ENCODE data around the gene SFT2D1.
"Not testable (repeated sequence)": the region's sequence is repeated elsewhere in the genome, so short reads cannot be mapped to it uniquely, and the experiment has no call there.

SFT2D1 gene

DNA sequence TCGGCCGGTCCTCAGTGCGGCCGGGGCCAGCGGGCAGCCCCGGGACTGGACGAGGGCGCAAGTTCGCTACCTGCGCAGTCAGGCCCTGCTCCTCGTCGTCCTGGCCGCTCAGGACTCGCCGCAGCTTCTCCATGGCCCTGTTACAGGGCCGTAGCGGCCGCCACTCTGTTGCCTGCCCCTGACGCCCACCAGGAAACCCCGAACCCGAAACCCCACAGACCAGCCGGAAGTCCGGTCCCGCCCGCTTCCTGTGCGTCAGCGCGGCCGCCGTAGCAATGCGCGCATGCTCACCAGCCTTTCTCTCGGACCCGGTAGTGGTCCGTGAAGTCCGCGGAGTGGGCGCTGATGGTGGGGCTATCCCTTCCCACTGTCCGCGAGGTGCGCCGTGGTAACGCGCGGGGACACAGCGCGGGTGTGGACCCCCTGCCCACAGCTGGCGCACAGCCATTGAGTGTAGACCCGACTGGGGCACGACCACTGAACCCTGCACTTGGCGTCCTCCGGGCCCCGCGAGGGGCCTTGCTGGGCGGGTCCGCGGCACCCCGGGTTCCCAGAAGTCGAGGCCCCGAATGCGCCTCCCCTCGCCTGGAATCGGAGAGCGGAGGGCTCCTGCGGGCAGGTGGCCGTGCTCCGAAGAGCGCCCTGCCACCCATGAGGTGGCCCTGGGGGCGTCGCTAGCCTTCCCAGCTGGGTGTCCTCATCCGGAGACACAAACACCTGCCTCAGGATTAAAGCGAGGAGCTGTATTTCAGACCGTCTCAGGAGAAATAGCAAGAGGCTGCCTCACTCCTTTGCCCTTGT lies at the start of gene SFT2D1:
Gene SFT2D1 (minus strand): TSS at position 197 of the 801 bp plus-strand sequence. CDS start 64 bp downstream, at position 133.
- DNase-seq = peak; percentile 71

DNA sequence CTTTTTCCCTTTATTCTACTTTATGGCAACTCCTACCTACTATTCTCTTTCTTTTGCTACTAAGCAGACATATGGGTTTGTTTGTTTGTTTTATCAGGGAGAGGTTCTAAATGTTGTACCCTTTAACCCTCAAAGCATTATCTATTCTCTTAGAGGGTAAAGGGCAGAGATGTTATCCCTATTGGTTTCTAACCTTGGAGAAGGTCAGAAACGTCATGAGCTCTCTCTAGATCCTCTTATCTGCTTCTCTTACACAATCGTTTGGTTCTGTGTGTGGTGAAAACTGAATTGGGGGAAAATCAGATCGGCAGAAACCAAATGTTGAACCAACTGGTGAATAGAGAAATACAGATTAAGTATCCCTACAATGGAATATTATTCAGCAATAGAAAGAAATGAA lies 46.8 kb upstream of the SFT2D1 start:
- no peak for DNase-seq

DNA sequence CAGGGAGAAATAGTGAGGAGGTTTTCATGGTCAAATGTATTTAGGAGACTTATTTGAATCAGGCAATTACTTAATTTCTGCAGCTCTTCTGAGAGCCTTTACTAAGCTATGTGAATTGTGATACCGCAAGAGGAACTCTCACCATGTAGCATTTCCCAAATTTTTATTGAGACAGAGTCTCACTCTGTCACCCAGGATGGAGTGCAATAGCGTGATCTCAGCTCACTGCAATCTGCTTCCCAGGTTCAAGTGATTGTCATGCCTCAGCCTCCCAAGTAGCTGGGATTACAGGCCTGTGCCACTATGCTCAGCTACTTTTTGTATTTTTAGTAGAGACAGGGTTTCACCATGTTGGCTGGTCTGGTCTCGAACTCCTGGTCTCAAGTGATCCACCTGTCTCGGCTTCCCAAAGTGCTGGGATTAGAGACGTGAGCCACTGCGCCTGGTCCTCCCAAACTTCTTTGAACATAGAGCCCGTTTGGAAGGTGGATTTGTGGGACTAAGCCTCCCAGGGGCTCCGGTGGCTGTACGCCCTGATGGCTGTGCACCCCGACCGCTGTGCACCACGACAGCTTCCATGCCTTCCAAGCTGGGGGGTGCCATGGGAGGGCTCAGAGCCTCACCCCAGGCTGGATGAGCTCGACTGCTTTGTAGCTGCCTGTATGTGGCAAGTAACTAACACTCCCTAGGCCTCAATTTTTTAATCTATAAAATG lies 46.1 kb upstream of the SFT2D1 start:
- no peak for DNase-seq

DNA sequence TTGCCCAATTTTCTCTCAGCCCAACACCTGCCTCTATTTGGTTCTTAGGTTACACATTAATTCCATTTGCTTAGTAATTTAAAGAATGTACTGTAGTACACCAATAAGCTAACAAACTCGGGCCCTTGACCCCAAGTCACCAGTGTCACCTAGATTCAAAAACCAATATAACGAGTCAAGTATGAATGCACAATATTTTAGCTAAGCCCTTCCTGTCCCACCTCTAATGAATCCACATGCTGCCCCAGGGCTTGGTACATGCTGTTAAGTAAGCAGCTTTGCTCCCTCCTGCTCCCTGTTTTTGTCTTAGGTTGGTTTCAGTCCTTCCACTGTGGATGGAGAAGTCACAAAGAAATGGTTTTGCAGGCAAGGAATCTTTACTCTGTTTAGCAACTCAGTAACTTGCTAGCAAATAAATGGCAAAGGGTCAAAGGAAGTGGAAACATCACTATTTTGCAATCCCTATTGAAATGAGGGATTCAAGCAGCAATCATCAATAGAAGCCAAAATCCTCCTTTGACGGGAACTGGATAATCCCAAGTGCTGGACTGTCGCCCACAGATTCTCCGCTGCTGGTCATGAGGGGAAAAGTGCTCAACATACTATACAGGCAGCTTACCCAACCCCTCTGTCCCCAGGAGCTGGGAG lies 45.4 kb upstream of the SFT2D1 start:
- DNase-seq = no peak

DNA sequence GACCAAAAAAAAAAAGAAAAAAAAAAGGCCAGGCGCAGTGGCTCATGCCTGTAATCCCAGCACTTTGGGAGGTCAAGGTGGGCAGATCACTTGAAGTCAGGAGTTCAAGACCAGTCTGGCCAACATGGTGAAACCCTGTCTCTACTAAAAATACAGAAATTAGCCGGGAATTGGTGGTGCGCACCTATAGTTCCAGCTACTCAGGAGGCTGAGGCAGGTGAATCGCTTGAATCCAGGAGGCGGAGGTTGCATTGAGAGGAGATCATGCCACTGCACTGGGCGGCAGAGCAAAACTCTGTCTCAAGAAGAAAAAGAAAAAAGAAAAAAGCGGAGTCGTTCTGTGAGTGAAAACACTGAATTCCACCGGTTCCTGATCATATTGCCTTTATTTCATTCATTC lies 44.8 kb upstream of the SFT2D1 start:
- not testable (repeated sequence) for DNase-seq

DNA sequence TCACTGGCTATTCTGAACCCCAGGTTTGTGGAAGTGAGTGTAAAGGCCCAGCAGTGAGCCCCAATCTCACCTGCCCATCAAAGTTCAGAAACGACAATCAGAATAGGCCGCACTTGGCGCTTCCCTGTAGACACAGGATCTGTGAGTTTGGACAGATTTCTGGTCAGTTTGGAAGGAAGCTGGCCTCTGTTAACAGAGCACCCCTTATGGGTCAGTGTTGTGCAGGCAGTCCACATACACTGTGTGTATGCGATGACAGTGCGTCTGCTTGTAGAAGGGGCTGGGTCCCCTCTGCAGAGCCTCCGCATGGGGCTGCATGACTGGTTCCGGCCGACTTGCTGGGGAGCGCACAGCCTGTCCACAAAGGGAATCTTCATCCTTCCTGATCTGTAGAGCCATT lies 43.8 kb upstream of the SFT2D1 start:
- DNase-seq = no peak

DNA sequence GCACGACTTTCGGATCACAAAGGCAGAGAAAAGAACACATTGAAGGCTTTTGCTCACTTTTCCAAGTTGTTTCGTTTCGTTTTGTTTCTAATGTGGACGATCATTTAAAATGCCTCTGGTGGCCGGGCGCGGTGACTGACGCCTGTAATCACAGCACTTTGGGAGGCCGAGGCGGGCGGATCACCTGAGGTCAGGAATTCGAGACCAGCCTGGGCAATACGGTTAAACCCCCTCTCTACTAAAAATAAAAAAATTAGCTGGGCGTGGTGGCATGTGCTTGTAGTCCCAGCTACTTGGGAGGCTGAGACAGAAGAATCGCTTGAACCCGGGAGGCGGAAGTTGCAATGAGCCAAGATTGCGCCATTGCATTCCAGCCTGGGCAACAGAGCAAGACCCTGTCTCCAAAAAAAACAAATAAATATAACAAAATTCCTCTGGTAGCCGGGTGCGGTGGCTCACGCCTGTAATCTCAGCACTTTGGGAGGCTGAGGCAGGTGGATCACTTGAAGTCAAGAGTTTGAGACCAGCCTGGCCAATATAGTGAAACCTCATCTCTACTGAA lies 41.5 kb upstream of the SFT2D1 start:
- DNase-seq = peak; percentile 34

DNA sequence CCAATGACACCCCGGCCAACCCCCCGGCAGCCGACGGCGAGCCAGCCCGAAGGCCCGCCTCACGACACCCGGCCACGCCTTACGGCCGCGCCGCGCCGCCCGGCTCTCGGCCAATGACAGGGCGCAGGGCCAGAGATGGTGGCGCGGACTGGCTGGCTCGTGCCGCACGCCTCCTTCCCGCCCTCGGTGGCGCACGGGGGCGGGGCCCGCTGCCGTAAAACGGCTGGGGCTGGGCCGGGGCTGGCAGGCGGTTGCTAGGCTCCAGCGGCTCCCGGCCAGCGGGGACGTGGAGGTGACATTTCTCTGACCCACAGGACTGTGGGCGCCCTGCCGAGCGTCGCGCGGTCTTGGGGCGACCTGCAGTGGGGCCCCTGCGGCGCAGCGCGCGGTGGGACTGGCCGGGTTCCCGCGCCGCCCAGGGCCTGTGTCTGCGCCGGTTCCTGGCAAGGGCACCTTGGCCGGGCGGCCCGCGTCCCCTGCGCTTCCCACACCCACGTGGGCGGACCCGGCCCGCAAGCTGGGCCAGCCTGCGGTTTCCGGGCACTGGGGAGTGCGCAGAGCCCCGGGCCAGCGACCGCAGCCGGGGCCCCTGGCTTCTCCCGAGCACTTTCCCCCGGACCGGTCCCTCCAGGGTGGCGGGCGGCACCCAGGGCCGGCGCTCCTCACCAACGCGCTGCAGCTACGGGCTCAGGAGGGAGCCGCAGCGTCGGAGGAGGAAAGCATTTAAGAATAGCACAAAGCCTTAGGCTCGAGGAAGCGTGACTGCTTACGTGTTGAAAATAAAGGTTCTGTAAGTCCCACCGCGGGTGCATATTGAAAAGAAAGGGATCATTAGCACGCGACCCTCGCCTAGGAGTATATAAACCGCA lies 40.8 kb upstream of the SFT2D1 start, which contains the start of gene MPC1:
Gene MPC1 (minus strand): TSS at position 8 of the 869 bp plus-strand sequence. CDS start 64 bp downstream, outside the sequence.
- peak; percentile 93 for DNase-seq

DNA sequence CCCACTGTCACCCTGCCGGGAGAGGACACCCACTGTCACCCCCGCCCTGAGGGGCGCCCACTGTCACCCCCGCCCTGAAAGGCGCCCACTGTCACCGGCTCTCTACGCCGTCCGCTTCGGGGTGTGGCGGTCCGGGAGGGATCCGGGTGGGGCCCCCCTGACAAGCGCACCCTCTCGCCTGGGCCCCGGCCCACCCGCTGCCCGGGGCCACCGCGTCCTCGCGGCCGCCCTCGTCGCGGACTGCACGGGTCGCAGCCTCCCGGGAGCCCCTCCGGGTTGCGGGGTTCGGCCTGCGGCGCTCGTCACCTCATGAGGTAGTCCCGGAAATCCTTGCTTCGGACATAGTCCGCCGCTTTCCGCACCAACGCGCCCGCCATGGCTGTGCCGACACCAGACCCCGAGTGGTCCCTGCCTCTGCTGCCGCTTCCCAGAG lies 40.2 kb upstream of the SFT2D1 start:
- no peak for DNase-seq

DNA sequence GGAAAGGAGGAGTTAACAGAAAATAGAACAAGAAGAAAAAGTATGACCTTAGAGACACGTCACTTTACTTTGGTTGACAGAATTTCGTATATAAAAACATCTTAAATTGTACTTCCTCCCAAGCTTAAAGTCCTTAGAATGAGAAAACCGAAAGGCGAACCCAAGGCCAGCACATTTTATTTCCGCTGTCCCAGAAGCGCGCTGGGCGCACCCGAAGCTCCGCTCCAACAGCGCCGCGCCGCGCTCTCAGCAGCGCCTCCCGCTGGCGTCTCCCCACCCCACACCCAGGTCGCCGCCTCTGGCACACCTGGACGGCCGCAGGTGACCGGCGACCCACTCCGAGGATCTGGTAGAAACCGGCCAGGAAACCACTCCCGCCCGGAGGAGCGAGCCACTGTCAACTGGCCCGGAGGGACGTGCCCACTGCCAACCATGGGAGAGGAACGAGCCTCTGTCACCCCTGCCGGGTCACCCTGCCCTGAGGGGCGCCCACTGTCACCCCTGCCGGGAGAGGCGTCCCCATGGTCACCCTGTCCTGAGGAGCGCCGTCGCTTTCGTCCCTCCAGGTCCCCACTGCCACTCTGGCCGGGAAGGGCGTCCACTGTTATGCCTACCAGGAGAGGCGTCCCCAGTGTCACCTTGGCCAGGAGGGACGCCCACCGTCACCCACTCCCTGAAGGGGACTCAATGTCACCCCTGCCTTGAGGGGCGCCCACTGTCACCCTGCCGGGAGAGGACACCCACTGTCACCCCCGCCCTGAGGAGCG lies 39.6 kb upstream of the SFT2D1 start:
- DNase-seq = peak; percentile 66

DNA sequence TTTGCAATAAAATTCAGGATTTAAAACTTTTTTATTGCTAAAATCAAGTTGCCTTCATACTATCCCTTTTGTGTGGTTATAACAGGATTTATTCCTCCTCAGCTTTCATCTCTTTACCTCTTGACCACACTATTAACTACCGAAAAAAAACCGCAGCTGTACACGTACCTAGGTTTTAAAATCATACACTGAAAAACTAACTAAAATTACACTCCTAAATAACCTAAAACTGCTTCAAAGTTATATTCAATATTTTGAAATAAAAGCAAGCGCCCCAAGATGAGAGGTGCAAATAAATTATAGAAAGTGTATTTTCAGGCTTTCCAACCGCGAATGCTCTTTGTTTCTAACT lies 39.0 kb upstream of the SFT2D1 start:
- no peak for DNase-seq

DNA sequence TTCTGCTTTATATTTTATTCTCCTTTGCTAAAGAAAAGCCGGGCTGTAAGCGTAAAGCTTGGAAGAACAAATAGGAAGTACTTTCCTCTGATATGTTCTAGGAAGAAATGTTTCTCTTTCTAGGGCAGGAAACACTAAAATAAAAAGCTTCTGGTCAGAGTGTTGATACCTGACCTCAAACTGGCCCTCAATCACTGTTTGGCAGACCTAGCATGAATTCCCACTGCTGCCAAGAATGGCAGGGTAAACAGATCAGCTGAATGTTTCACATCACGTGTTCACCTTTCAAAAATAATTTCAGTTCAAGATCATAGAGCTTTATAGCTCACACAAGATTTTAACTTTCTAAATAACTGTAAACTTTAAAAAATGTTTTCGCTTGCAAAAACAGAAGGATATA lies 37.5 kb upstream of the SFT2D1 start:
- no peak for DNase-seq

DNA sequence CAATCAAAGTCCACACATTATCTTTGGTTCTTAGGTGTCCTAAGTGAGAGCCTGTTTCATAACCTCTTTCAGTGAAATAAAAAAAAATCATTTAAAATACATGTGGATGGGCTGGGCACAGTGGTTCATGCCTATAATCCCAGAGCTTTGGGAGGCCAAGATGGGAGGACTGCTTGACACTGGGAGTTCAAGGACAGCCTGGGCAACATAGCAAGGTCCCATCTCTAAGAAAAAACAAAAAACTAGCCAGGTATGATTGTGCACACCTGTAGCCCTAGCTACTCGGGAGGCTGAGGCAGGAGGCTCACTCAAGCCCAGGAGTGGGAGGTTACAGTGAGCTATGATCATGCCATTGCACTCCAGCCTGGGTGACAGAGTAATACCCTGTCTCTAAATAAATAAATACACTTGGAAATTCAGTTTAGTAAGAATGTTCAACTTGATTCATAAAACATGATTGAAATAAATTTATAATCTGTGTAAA lies 36.8 kb upstream of the SFT2D1 start:
- no peak for DNase-seq

DNA sequence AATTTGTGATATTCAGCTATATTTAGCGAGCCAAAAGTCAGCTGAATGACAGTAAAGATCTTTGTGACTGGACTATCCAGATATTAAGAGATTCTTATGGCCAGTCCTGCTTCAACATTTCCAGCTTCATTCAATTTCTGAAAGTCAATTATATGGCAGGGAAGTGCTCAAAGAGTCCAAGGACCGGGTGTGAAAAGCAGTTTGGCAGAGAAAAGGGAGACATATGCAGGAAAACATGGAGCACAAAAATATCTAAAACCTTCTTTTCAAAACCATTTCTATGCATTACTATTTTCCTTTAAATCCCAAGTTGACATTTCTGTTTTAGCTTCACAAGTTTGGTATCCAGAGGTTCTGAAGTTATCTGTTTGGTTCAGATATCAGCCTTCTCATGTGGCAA lies 35.4 kb upstream of the SFT2D1 start:
- no peak for DNase-seq

DNA sequence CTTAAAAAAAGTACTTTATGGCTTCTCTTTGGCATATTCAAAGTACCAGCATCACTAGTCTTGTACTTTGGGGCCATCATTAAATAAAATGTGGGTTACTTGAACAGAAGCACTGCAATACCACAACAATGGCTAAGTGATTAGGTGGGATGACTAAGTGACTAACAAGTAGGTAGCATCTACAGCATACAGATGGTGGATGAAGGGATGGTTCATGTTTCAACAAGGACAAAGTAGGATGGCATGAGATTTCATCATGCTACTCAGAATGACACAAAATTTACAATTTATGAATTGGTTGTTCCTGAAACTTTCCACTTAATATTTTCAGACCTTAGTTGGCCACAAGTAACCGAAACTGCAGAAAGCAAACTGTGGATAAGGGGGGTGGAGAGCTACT lies 32.7 kb upstream of the SFT2D1 start:
- DNase-seq = no peak

DNA sequence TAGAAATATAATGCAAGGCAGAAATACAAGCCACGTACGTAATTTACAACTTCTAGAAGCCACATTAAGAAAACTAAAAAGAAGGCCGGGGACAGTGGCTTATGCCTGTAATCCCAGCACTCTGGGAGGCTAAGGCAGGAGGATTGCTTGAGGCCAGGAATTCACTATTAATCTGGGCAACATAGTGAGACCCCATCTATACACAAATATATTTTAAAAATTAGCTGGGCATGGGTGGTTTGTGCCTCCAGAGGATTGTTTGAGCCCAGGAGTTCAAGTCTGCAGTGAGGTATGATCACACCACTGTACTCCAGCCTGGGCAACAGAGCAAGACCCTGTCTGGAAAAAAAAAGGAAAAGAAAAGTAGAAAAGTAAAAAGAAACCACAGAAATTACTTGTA lies 28.1 kb upstream of the SFT2D1 start:
- no peak for DNase-seq

DNA sequence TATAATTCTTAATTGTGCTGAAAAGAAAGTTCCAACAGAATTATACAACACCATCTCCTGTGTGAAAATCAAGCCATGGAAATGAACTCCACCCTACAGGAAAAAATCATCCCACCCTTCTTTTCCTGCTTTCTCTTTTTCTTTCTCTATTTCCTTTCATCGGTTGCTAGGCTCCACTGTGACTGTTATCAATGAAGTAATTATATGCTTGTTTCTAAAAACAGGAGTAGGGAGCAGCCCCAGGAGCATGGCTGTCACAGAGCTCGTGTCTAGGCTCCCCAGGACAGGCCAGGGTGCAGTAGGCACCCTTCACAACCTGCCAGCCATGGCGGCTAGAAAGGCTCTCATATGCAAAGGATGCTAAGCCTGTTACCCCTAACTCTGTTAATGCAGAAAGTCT lies 27.4 kb upstream of the SFT2D1 start:
- no peak for DNase-seq

DNA sequence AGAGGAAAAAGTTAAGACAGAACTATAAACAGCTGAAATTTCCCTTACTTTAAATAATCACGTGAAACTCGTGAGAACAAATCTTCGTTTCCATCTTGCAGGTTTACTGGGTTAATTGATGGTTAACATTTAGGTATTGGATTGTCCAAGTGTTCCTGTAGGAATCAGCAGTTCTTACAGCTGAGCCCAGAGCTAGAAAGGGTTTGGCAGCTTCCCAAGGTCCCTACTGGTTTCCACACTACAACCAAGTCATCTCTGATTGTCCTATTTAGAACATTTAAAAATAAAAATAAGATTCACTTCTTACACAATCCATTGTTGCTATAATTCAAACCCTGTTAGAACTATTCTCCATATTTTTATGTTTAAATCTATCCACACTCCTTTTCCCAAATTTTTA lies 24.6 kb upstream of the SFT2D1 start:
- no peak for DNase-seq

DNA sequence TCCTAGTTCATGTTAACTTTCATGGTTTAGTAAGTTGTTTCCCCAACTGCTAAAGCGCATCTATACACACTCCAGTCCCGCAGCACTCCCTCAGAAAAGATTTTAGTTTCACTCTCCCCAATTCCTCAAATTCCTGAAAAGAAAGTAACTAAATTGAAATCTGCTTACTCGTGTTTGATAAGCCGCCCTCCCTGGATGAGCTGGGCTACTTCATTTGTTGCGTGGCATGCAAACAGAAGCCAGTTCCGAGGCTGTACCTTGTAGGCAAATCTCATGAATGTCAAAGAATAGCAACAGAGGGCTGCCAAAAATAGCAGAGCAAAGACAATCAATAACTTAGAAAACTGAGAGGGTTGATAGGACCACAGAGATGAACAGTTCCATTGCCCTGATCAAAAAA lies 23.5 kb upstream of the SFT2D1 start:
- no peak for DNase-seq

DNA sequence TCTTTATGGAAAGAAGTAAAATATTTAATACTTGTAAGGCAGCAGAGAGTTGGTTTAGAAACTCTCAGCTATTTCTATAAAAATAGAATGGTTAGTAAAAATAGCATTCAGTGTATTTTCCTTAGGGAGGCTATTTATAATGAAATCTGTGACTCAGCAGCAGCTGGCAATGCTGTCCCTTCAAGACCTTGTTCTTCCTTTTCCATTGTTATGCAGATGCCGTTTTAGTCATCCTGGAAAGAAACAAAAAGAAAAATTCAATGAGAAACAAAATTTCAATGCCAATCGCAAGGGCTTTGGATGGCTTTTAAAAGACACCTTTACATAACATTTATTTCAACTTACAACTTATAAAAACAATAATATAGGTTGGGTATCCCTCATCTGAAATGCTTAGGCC lies 22.9 kb upstream of the SFT2D1 start:
- no peak for DNase-seq

DNA sequence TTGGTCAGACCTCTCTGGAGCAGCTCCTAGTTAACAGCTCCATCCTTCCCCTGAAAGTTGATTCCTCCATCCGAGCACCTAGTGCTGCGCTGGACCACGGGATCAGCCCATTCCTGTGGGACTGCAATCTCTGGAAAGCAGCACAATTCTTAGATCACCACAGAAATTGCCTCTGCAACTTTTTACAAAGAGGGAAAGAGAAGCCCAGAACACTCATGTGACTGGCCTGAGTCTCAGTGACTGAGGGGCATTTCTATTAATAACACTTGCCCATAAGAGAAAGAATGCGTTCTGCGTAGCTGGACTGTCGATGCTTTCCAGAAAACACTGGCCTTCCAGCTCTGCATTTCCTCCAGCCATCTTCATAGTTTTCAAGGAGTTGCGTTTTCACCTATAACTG lies 22.1 kb upstream of the SFT2D1 start:
- no peak for DNase-seq

DNA sequence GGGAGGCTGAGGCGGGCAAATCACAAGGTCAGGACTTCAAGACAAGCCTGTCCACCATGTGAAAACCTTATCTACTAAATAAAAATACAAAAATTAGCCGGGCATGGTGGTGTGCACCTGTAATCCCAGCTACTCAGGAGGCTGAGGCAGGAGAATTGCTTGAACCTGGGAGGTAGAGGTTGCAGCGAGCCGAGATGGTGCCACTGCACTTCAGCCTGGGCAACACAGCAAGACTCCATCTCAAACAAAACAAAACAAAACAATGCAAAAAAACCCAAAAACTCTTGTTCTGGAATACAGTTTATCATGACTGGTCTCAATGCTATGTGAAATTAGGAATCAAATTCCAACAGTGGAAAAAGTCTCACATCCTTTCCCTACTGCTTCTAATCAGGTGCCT lies 20.1 kb upstream of the SFT2D1 start:
- not testable (repeated sequence) for DNase-seq

All from stimulated activated naive CD4-positive, alpha-beta T cell treated with Interleukin-2 at 50 U/mL for 16 hours (primary cell).